Measurements from ENCODE around the gene FRMD4A.
"Not testable (repeated sequence)": the region's sequence is repeated elsewhere in the genome, so short reads cannot be mapped to it uniquely, and the experiment has no call there.

FRMD4A gene

GRCh38 chr10:14146025-14146424 is 184.7 kb downstream of the FRMD4A start:
- DNase-seq (ENCODE audit: low read depth) = no peak

DNA sequence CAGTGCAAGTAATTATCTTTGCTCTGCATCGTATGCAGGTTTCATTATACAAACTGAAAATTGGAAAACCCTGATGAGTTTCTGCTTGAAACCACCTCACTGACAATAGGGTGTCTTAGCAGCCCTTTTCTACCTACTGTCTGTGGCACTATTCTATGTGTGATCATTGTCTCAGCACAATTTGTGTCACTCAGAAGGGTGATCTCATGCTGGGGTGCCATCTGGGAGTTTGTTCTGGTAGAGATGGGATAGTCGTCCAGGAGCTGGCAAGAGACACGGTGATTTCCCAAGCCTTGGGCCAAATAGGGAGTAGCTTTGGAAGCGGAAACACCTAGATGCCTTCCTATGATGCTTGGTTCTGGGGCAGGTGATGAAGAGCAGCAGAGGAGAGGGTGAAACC is 186.3 kb downstream of the FRMD4A start:
- DNase-seq (ENCODE audit: low read depth) = no peak

GRCh38 chr10:14142606-14143250 is 188.0 kb downstream of the FRMD4A start:
- DNase-seq (ENCODE audit: low read depth) = no peak

DNA sequence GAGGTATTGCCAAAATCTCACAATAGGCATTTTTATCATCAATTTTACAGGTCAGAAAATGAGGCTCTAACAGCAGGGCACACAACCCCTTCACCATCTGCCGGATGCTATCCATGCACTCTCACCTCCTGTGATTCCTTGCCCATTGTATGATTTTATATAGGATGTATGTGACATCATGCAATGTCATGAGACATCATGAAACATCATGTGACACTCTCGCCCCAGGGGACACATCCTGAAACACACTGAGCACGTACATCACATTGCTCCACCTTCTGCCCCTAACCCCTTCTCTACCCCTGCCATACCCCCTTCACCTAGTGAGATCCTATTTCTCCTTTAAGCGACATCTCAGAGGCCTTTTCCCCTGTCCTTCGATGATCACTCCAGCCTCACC is 189.4 kb downstream of the FRMD4A start:
- DNase-seq (ENCODE audit: low read depth) = no peak

DNA sequence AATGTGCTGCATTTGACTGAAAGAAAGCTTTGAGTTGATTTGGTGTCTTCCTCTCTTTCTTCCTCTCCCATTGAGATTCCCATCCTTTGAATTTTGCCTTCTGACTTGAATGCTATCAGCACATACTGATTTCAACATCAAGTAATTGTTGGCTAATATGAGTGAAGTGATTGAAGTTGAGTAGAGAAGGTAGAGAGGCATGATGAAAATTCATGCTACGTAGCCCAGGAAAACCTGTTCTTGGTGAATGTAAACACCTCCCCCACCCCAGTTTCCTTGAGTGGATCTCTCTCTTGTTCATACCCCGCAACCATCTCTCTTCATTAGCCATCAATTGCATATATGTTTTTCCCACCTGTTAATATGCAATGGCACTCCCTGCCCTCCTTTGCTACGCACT is 193.3 kb downstream of the FRMD4A start:
- DNase-seq (ENCODE audit: low read depth) = no peak

- not testable (repeated sequence) for DNase-seq (ENCODE audit: low read depth)
Measured at GRCh38 chr10:14135196-14135595, 195.5 kb downstream of the FRMD4A start.

- DNase-seq (ENCODE audit: low read depth) = no peak
Measured at GRCh38 chr10:14134275-14134674, 196.4 kb downstream of the FRMD4A start.

GRCh38 chr10:14131261-14131960 is 199.3 kb downstream of the FRMD4A start:
- DNase-seq (ENCODE audit: low read depth) = no peak

DNA sequence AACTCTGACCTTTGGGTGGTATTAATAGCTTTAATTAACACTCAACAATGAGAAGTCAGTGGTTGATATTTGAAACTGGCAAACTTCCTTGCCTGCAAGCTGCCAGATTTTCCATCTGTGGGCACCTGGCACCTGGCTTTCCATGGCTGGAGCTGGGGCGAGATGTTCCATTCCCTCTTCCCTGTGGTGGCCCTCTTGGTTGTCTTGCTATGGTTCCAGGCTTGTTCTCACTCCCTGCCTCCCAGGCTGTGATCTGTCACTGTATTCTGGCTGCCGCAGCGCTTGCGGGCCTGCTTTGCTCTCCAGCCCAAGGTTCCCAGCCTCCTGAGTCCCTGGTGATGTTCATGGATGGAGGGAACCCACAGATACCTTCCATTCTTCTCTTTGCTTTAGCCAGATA is 201.0 kb downstream of the FRMD4A start:
- no peak for DNase-seq (ENCODE audit: low read depth)

GRCh38 chr10:14128519-14128918 is 202.2 kb downstream of the FRMD4A start:
- no peak for DNase-seq (ENCODE audit: low read depth)

- no peak for DNase-seq (ENCODE audit: low read depth)
Measured at GRCh38 chr10:14126697-14127440, 203.9 kb downstream of the FRMD4A start.

GRCh38 chr10:14125564-14125963 is 205.2 kb downstream of the FRMD4A start:
- DNase-seq (ENCODE audit: low read depth) = no peak

DNA sequence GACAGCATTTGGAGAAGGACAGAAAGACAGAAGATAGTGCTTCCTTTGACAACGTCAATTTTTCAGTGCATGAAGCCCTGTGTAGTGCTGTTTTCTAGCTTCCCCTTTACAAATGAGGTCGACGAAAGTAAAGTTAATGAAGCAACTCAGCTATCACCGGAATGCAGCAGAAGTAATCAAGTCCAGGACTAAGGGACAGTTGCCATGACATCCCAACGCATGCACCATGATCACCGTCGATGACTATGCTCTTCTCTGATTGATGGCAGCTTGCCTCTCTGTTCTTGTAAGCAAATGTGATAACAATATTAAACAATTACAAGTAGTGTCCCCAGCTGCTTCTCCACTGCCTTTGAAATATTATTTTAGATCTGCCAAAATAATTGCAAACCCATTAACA is 205.8 kb downstream of the FRMD4A start:
- no peak for DNase-seq (ENCODE audit: low read depth)

DNA sequence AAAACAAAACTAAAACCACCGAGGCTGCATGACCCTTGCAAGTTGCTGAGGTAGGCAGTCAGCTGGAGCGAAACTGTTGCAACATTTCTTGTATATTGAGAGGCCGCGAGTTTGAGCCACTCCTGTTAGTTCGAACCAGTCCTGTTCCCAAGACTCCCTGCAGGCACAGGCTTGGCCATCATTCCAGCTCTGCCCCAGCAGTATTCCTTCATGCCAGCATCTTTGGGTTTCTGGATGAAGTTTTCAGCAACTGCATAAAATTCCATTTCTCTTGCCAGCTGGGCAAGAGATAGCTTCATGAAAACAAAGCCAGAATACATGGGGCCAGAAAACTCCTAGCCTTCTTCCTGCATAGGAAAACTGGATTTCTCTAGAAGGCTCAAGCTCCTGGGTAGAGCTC is 207.6 kb downstream of the FRMD4A start:
- DNase-seq (ENCODE audit: low read depth) = no peak

DNA sequence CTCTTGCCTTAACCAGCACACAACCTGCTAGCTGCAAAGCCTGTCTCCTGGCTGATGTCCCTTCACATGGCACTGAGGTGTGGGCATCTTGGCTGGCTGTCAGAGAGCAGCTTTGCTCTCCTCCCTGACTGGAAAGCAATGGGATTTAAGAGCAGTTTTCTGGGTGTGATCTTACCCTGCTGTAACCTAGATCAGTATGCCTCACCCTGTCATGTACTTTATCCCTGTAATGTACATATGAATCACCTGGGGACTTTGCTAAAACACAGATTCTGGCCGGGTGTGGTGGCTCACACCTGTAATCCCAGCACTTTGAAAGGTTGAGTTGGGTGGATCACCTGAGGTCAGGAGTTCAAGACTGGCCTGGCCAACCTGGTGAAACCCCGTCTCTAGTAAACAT is 209.9 kb downstream of the FRMD4A start:
- DNase-seq (ENCODE audit: low read depth) = no peak

GRCh38 chr10:14118953-14119352 is 211.8 kb downstream of the FRMD4A start:
- DNase-seq (ENCODE audit: low read depth) = no peak

DNA sequence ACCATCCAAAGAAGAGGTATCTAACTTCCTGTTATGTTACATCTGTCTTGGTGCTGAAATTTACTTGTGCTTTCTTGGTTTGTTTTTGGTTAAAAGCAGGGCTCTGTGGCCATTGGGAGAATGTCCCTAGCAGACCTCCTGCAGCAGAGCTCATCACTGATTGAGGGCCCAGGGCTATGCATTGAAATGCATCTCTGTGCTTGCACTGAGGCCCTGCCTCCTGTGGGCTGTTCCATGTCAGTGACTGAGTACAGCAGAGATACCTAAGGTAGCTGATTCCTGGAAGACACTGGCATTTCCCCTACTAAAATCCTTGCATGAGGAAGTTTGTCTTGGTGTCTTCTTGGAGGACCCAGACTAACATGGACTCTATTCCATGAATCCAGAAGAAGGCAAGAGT is 213.9 kb downstream of the FRMD4A start:
- DNase-seq (ENCODE audit: low read depth) = no peak

DNA sequence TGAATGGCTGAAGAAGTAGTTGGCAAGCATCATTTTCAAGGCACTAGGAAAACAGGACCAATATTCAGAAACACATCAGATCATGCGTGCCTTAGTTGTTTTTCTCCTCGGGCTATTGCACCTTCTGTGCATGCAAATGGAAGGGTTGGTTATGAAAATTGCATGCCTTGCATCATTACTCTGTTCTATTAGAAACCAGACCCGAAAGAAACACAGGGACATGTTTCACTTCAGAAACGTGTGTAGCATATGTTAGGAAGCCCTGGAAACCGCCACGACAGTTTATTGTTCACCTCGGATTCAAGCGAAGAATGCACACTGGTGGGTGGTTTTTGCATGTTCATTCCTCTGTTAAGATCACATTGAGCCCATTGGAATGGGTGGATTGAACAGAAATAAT is 214.7 kb downstream of the FRMD4A start:
- no peak for DNase-seq (ENCODE audit: low read depth)

GRCh38 chr10:14114791-14115190 is 215.9 kb downstream of the FRMD4A start:
- no peak for DNase-seq (ENCODE audit: low read depth)

DNA sequence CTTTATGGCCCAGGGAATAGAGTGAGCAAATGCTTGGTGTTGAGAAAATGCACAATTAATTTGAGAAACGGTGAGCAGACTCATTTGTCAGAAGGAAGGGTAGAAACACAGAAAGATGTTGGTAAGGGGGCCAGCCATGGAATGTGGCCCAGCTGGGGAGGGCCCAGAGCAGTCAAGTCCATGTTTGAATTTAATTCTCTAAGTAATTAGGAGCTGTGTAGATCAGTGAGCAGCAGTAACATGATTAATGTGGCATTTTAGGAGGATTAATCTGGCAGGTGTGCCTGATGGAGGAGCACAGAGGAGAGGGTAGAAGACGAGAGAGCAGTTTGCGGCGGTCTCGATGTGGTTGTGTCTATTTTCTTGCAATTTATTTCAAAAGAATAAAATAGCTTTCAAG is 218.7 kb downstream of the FRMD4A start:
- no peak for DNase-seq (ENCODE audit: low read depth)

DNA sequence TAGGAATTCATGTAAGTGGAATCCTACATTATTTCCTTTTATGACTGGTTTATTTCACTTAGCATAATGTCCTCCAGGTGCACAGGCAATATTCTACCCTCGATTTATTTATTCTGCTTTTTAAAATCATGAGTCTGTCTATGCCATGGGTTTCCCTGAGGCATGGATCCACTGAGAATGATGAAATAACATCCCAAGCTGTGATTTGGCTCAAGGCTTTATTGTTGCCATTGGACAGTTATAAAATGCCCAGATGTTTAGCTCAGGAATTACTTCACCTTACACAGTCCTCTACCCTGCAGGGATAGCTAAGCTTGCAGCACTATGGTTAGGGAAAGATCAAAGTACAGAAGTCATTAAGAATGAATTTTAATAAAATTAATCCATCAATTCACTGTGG is 219.5 kb downstream of the FRMD4A start:
- no peak for DNase-seq (ENCODE audit: low read depth)

DNA sequence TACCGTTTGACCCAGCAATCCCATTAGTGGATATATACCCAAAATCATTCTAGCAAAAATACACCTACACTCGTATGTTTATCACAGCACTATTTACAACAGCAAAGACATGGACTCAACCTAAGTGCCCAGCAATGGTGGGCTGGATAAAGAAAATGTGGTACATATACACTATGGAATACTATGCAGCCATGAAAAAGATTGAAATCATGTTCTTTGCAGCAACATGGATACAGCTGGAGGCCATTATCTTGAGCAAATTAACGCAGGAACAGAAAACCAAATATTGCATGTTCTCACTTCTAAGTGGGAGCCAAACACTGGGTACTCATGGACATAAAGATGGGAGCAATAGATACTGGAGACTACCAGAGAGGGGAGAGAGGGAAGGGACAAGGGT is 223.9 kb downstream of the FRMD4A start:
- DNase-seq (ENCODE audit: low read depth) = no peak

GRCh38 chr10:14102056-14102455 is 228.7 kb downstream of the FRMD4A start:
- no peak for DNase-seq (ENCODE audit: low read depth)

Data from stimulated activated CD8-positive, alpha-beta memory T cell treated with anti-CD3 and anti-CD28 coated beads, Interleukin-12 subunit alpha, Interleukin-12 subunit beta, amount 100 ng/mL, for 1 hour (primary cell).